Measurements from ENCODE around the gene PHLDB1.

Gene PHLDB1

GRCh38 chr11:118663902-118664301 lies 56.5 kb downstream of the PHLDB1 start:
- H3K27ac ChIP-seq = no peak overlapping the region

GRCh38 chr11:118666371-118666770 lies 59.0 kb downstream of the PHLDB1 start:
- TF ChIP-seq ZFX (IDR thresholded peaks at IDR 0.05; ENCODE audit: borderline replicate concordance) = no peak
- TF ChIP-seq CTCF (IDR thresholded peaks at IDR 0.05) = no peak
- no peak overlapping the region for H3K27ac ChIP-seq

More at GRCh38 chr11:118663902-118664301, 56.5 kb downstream of the PHLDB1 start:
- no peak for TF ChIP-seq CTCF (IDR thresholded peaks at IDR 0.05)
- no peak for TF ChIP-seq ZFX (IDR thresholded peaks at IDR 0.05; ENCODE audit: borderline replicate concordance)

- TF ChIP-seq ZFX (IDR thresholded peaks at IDR 0.05; ENCODE audit: borderline replicate concordance) (no peak), CTCF (IDR thresholded peaks at IDR 0.05) (no peak)
Measured at GRCh38 chr11:118670063-118670462, 62.6 kb downstream of the PHLDB1 start.

GRCh38 chr11:118671254-118671653 lies 63.8 kb downstream of the PHLDB1 start:
- TF ChIP-seq ZFX (IDR thresholded peaks at IDR 0.05; ENCODE audit: borderline replicate concordance) = no peak
- TF ChIP-seq CTCF (IDR thresholded peaks at IDR 0.05) = no peak
- H3K27ac ChIP-seq = no peak overlapping the region

More at GRCh38 chr11:118670063-118670462, 62.6 kb downstream of the PHLDB1 start:
- H3K27ac ChIP-seq = no peak overlapping the region

GRCh38 chr11:118672846-118673245 lies 65.4 kb downstream of the PHLDB1 start:
- TF ChIP-seq CTCF (IDR thresholded peaks at IDR 0.05) = no peak
- no peak for TF ChIP-seq ZFX (IDR thresholded peaks at IDR 0.05; ENCODE audit: borderline replicate concordance)
- H3K27ac ChIP-seq = no peak overlapping the region

- TF ChIP-seq CTCF (IDR thresholded peaks at IDR 0.05) (no peak), ZFX (IDR thresholded peaks at IDR 0.05; ENCODE audit: borderline replicate concordance) (no peak)
Measured at GRCh38 chr11:118673361-118674081, 66.1 kb downstream of the PHLDB1 start.

GRCh38 chr11:118674082-118674435 lies 66.6 kb downstream of the PHLDB1 start:
- no peak overlapping the region for H3K27ac ChIP-seq
- TF ChIP-seq ZFX (IDR thresholded peaks at IDR 0.05; ENCODE audit: borderline replicate concordance) (no peak), CTCF (IDR thresholded peaks at IDR 0.05) (no peak)

More at GRCh38 chr11:118673361-118674081, 66.1 kb downstream of the PHLDB1 start:
- H3K27ac ChIP-seq = no peak overlapping the region

Measured in 22Rv1 (cell line).